OCI-LY7 (cell line): ENCODE data around the gene CSNK1E. TPM values are rescaled to one million over a fixed set of nuclear protein-coding genes. Genes with fewer than 3 reads are reported as not detected.

Experiments used
- BruUV-seq: library from RNA; stranded (reverse); fragments of 400-500 nt; replicated peaks from 2 replicates; lab custom pipeline; 2021; lab: Mats Ljungman, UMichigan
- CTCF ChIA-PET: fragments of 300-600 bp; sonication (Branson Sonifier 250); formaldehyde crosslinking; loops from one replicate; lab custom pipeline; 2022; ENCODE audit warnings: antibody characterized with exemption; ENCODE audit not compliant: unreplicated experiment; lab: Charles Lee
- POLR2A ChIA-PET: fragments of 300-600 bp; sonication (Branson Sonifier 250); formaldehyde crosslinking; loops from one replicate; lab custom pipeline; 2022; ENCODE audit warnings: antibody characterized with exemption; lab: Charles Lee
- DNase-seq: peaks from one replicate; pipeline ENCODE4 v3.0.0-alpha.2; 2015; ENCODE audit warnings: low spot score
- H2AFZ ChIP-seq: fragments of 200-600 bp; sonication (generic), shearing (Covaris generic); 2 replicates; pipeline ENCODE4 v1.6.1; 2014; ENCODE audit warnings: mild to moderate bottlenecking, antibody characterized with exemption, low read length, moderate library complexity
- H3K27ac ChIP-seq: fragments of 200-600 bp; sonication (generic); 2 replicates; pipeline ENCODE4 v1.5.1; 2014; ENCODE audit warnings: mixed run types, low read depth, mild to moderate bottlenecking, moderate library complexity, low read length, inconsistent platforms; ENCODE audit not compliant: poor library complexity, severe bottlenecking
- H3K36me3 ChIP-seq: fragments of 200-600 bp; sonication (generic); 2 replicates; pipeline ENCODE4 v1.6.1; 2014; ENCODE audit warnings: mild to moderate bottlenecking, antibody characterized with exemption, low read length, moderate library complexity, mixed read lengths; ENCODE audit not compliant: insufficient read depth
- H3K4me1 ChIP-seq: fragments of 200-600 bp; sonication (generic); 2 replicates; pipeline ENCODE4 v1.5.1; 2014; ENCODE audit warnings: mild to moderate bottlenecking, low read length; ENCODE audit not compliant: insufficient read depth, poor library complexity, severe bottlenecking
- H3K4me2 ChIP-seq: fragments of 200-600 bp; sonication (generic); 2 replicates; pipeline ENCODE4 v1.6.1; 2014; ENCODE audit warnings: mild to moderate bottlenecking, low read length
- H3K4me3 ChIP-seq: fragments of 200-600 bp; sonication (generic); 2 replicates; pipeline ENCODE4 v1.5.1; 2014; ENCODE audit warnings: mild to moderate bottlenecking, low read depth, low read length; ENCODE audit not compliant: poor library complexity, severe bottlenecking
- H3K79me2 ChIP-seq: fragments of 200-600 bp; sonication (generic); 2 replicates; pipeline ENCODE4 v1.6.1; 2016; ENCODE audit warnings: low read depth, mild to moderate bottlenecking, low read length, moderate library complexity, mixed read lengths; ENCODE audit not compliant: insufficient read depth
- H3K9me2 ChIP-seq: fragments of 200-600 bp; sonication (generic); 2 replicates; pipeline ENCODE4 v1.6.1; 2016; ENCODE audit warnings: mild to moderate bottlenecking, low read length, mixed read lengths; ENCODE audit not compliant: insufficient read depth
- H3K9me3 ChIP-seq: fragments of 200-600 bp; sonication (generic); 2 replicates; pipeline ENCODE4 v1.6.1; 2014; ENCODE audit warnings: mild to moderate bottlenecking, mixed run types, low read length, mixed read lengths
- H4K20me1 ChIP-seq: fragments of 200-600 bp; sonication (generic); 2 replicates; pipeline ENCODE4 v1.6.1; 2014; ENCODE audit warnings: mild to moderate bottlenecking, antibody characterized with exemption, low read length, moderate library complexity, mixed read lengths; ENCODE audit not compliant: insufficient read depth
- CTCF ChIP-seq: fragments of 200-600 bp; sonication (generic); conservative IDR thresholded peaks from 2 replicates; pipeline ENCODE4 v1.5.1; 2014; ENCODE audit warnings: mild to moderate bottlenecking, antibody characterized with exemption, low read length, moderate library complexity, mixed read lengths
- EZH2phosphoT487 ChIP-seq: fragments of 200-600 bp; sonication (generic); IDR thresholded peaks from 2 replicates; pipeline ENCODE4 v1.6.1; 2018; ENCODE audit warnings: low read depth, borderline replicate concordance, mild to moderate bottlenecking, mixed run types, antibody characterized with exemption, low read length, moderate library complexity, mixed read lengths
- intact Hi-C: fragments of 100-400 bp; cut with micrococcal nuclease; formaldehyde crosslinking; loops from one replicate; pipeline ENCODE4 v1.10.0; 2022; ENCODE audit not compliant: unreplicated experiment
- total RNA-seq, 2 experiments: library from RNA; depleted of rRNA in 1 of 2; stranded (reverse); fragments of >200 nt in 1 of 2; shearing (Covaris generic) in 1 of 2; gene quantifications; 2 replicates each; pipeline ENCODE4 v1.2.3, GENCODE V29; 2014 to 2022

CSNK1E gene
- total RNA-seq, 2 experiments from 2014 or later: 182 to 203 TPM

GRCh38 chr22:38286915-38287669 is 30.1 kb downstream of the CSNK1E start:
- Histone ChIP-seq H3K9me2 (no peaks in the 10 kb centered on the region), H2AFZ (no peak overlapping the region), H3K36me3 (peaks cover 26% of the 10 kb centered on the region; the same call in 1 of the 2 replicates), H3K79me2 (no peaks in the 10 kb centered on the region), H3K4me1 (peaks cover 22% of the 10 kb centered on the region), H3K4me2 (no peak overlapping the region), H3K9me3 (no peaks in the 10 kb centered on the region), H4K20me1 (no peaks in the 10 kb centered on the region), H3K4me3 (no peak overlapping the region), H3K27ac (no peak overlapping the region)
- DNase-seq: no peak
- intact Hi-C loops: no loop called here
- TF ChIP-seq CTCF (no peak), EZH2phosphoT487 (no peak)
- no TSS peak for BruUV-seq
- POLR2A ChIA-PET: no interaction called here
- CTCF ChIA-PET: no interaction called here

GRCh38 chr22:38285018-38285417 is 32.2 kb downstream of the CSNK1E start:
- CTCF ChIA-PET: no interaction called here
- no peak overlapping the region for H3K4me3 ChIP-seq
- H3K4me2 ChIP-seq: no peak overlapping the region
- intact Hi-C loops: no loop called here
- no peak for DNase-seq
- TF ChIP-seq CTCF (no peak), EZH2phosphoT487 (no peak)
- H3K9me3 ChIP-seq: no peaks in the 10 kb centered on the region
- H3K4me1 ChIP-seq: peaks cover 10% of the 10 kb centered on the region
- no peak overlapping the region for H3K27ac ChIP-seq
- no peaks in the 10 kb centered on the region for H4K20me1 ChIP-seq
- no peaks in the 10 kb centered on the region for H3K79me2 ChIP-seq
- H2AFZ ChIP-seq: no peak overlapping the region
- POLR2A ChIA-PET: no interaction called here
- peaks cover 12% of the 10 kb centered on the region; the same call in 1 of the 2 replicates for H3K36me3 ChIP-seq
- BruUV-seq: no TSS peak
- H3K9me2 ChIP-seq: no peaks in the 10 kb centered on the region

- Histone ChIP-seq H4K20me1 (no peaks in the 10 kb centered on the region), H3K4me1 (peaks cover under 1% of the 10 kb centered on the region), H3K9me2 (no peaks in the 10 kb centered on the region), H3K79me2 (no peaks in the 10 kb centered on the region), H3K27ac (no peak overlapping the region), H2AFZ (no peak overlapping the region), H3K4me2 (no peak overlapping the region), H3K4me3 (no peak overlapping the region), H3K36me3 (0 out of 2 replicates have a peak, but pooled peaks cover 2% of the 10 kb centered on the region), H3K9me3 (no peaks in the 10 kb centered on the region)
- ChIA-PET POLR2A (no interaction called here), CTCF (no interaction called here)
- TF ChIP-seq EZH2phosphoT487 (no peak), CTCF (no peak)
- no peak for DNase-seq
- intact Hi-C loops: no loop called here
- BruUV-seq: no TSS peak
Observed at GRCh38 chr22:38284042-38284402, 33.2 kb downstream of the CSNK1E start.
